ENCODE measurements around the gene EXOSC9. TPM values are rescaled to one million over a fixed set of nuclear protein-coding genes. Genes with fewer than 3 reads are reported as not detected.

Gene EXOSC9
- total RNA-seq, 1 experiment from 2014 or later: 40.4 TPM

GRCh38 chr4:121786221-121786620, 14.9 kb upstream of the EXOSC9 start:
- no peak for DNase-seq (ENCODE audit: extremely low read depth, low read depth)

- no peak for DNase-seq (ENCODE audit: extremely low read depth, low read depth)
Observed at GRCh38 chr4:121788896-121789295, 12.2 kb upstream of the EXOSC9 start.

DNA sequence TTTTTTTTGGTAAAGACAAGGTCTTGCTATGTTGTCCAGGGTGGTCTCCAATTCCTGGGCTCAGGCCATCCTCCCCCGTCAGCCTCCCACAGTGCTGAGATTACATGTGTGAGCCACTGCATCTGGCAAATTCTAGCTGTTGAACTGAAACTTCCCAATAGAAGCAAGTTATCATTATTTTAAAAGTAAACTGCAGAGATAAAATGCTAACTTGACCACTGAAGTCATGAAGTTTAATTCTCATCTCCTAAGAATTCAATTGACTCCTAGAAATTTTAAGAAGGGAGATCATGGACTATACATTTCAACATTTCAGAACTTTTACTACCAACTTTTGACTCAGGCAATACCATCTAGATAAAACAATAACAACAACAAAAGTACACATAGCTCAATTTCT, 11.7 kb upstream of the EXOSC9 start:
- no peak for DNase-seq (ENCODE audit: extremely low read depth, low read depth)

- DNase-seq (ENCODE audit: extremely low read depth, low read depth): no peak
Observed at GRCh38 chr4:121789960-121790829, 10.9 kb upstream of the EXOSC9 start.

- no peak for DNase-seq (ENCODE audit: extremely low read depth, low read depth)
Observed at GRCh38 chr4:121790976-121791375, 10.1 kb upstream of the EXOSC9 start.

GRCh38 chr4:121791481-121791880, 9.6 kb upstream of the EXOSC9 start:
- no peak for DNase-seq (ENCODE audit: extremely low read depth, low read depth)

GRCh38 chr4:121792966-121793365, 8.2 kb upstream of the EXOSC9 start:
- no peak for DNase-seq (ENCODE audit: extremely low read depth, low read depth)

DNA sequence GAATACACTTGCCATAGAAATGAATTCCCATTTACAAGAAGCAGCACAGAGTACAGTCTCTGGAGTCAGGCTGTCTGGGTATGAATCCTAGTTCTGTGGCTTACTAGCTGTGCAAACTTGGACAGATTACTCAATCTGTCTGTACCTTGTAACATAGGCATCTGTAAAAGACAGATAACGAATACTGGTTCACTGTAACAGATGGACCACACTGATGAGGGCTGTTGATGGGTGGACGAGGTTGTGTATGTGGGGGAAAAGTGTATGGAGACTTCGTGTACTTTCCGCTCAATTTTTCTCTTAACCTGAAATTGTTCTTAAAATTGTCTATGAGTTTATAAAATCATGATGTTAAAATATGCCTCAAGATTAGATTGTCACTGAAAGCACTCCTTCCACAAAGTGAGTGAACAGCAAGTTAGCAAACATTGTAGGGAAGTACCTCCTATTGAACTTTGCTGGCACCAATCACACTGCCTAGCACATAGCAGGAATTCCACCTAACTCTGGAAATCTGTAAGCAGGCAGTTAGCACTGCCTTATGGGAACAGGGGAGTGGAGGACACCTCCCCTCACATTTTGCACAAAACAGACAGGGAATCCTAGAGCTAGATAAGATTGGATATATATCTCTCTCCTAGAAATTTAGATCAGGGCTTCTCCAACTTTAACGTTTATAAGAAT, 6.5 kb upstream of the EXOSC9 start:
- no peak for DNase-seq (ENCODE audit: extremely low read depth, low read depth)

DNA sequence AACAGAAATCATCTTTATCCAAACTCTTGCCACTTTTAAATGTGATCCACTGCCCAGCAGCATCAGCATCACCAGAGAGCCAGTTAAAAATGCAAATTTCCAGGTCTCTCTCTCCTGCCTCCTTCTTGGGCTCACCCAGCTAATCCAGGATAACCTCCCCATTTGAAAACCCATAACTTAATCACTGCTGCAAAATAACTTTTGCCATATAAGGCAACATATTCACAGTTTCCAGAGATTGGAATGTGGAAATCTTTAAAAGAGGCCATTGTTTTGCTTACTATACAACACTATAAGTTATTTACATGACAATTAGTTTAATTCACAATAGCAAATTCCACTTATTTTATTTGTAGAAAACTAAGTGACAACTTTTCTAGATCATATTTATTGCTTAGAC, 4.8 kb upstream of the EXOSC9 start:
- no peak for DNase-seq (ENCODE audit: extremely low read depth, low read depth)

DNA sequence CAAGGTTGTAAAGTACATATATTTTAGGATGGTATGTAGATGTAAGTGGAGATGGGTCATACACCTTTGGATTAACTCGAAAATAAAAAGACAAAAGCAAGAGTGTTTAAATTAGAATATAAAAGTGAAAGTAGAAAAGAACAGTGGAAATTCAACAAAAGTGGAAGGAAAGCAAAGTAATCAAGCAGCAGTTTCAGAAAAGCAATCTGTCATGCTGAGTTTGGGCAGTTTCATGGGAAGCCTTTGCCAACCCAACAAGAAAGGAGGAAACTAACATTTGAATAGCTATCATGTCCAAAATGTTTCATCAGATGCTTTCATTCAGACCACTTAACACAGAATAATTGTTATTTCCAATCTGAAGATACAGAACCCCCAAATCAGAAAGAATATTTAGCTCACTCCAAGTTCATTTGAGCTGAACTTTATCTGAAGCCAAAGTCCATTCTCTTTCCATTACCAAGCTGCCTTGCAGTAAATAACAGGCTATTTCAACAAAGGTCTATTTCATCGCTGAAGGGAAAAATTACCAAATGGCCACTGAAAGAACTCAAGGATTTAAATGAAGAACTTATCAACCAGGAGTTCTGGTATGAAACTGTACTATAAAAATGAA, 1.8 kb upstream of the EXOSC9 start:
- no peak for DNase-seq (ENCODE audit: extremely low read depth, low read depth)

GRCh38 chr4:121799867-121800501, 1.1 kb upstream of the EXOSC9 start:
- DNase-seq (ENCODE audit: extremely low read depth, low read depth): no peak

- no peak for DNase-seq (ENCODE audit: extremely low read depth, low read depth)
Observed at GRCh38 chr4:121800638-121800960, 524 bp upstream of the EXOSC9 start.

GRCh38 chr4:121801715-121802075, 572 bp downstream of the EXOSC9 start:
- DNase-seq (ENCODE audit: extremely low read depth, low read depth): no peak

DNA sequence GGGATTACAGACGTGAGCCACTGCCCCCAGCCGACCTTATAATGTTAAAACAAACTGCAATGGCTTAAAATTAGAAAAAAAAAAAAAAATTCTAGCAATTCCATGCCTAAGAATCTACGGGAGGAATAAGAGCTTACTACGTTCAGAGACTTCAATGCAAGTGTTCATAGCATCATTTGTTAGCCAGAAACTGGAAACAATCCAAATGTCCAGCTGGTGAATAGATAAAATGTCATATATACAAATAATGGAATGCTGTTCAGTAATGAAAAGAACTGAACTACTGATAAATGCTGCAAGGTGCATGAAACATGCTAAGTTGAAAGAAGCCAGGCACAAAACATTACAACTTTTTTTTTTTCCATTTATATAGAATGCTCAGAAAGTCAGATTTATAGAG, 5.3 kb downstream of the EXOSC9 start:
- no peak for DNase-seq (ENCODE audit: extremely low read depth, low read depth)

DNA sequence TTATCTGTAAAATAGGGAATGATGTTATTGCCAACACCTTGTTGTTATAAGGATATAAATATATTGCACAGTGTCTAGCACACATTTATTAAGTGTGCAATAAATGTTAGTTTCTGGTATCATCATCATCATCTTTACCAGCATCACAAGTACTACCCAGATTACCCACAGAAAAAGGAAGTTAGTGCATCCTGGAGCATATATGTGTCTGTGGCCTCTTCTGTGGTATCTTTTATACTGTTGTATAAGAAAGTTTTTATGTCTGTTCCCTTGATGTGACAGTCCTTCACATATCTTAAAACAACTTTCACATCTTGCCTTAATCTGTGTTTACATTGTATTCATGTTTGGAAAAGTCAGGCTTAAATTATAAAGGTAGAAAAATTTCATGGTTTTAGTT, 10.0 kb downstream of the EXOSC9 start:
- no peak for DNase-seq (ENCODE audit: extremely low read depth, low read depth)

- no peak for DNase-seq (ENCODE audit: extremely low read depth, low read depth)
Observed at GRCh38 chr4:121814756-121815155, 13.6 kb downstream of the EXOSC9 start.

DNA sequence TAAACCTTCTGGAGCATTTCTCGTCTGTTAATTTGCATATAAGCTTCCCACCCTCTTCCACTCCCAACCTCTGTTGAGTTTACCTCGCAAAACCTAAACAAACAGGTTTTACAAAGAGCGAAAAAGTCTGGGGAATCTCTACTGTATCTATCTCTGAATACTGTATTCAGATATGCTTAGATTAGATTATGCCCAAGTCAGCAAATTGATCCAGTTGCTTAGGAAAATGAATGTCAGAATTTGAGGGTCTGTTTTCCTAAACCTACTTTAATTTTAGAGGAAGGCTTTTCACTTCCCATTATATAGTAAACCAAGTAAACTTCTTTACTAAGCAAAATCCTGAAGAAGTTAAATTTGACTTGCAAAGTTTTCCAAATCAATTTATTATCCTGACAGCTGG, 15.9 kb downstream of the EXOSC9 start:
- no peak for DNase-seq (ENCODE audit: extremely low read depth, low read depth)

GRCh38 chr4:121817701-121818100, 16.6 kb downstream of the EXOSC9 start:
- no peak for DNase-seq (ENCODE audit: extremely low read depth, low read depth)

DNA sequence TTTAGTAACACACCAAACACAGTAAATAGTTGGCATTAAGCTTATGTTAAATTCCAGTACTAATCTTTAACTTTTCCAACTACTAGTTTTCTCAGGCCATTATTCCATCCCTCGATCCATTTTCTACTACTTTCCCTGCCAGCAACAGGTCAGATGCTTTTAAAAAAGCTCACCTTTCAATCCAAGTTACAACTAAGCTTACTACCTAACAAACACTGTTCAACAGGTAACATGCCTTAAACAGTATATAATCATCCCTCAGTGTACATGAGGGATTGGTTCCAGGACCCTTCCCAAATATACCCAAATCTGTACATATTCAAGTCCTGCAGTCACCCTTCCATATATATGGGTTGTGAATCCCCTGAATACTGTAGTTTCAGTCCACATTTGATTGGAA, 17.1 kb downstream of the EXOSC9 start:
- DNase-seq (ENCODE audit: extremely low read depth, low read depth): no peak

DNA sequence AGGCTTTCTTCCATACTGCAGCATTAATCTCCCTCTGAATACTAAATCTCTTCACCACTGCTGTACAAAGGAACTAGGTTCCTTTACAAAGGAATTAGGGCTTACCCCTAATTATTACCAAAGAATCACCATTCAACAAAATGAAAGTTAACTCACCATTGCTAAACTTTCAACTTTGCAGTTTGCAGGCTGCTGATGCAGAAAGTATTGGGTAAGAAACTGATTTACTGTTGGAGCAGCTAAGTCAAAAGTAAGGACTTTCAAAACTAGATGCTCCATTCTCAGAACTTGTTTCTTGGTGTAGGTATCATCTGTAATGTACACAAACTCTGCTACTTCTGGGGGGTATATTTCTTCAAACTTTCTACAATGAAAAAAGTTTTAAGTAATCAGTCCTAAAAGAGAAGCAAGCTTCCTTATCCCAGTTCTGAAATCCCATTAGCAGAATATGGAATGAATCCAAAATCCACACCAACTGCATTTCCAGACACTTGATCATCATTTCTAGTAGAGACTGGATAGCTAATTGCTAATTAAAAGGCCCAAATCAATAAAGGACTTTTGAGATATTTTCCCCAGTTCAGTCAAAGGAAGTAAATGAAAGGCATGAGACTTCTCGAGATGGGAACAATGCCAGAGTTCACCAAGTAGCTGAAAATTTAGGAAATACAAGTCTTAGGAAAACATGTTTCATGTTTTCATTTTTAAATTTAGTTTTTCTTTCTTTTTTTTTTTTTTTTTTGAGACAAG, 18.3 kb downstream of the EXOSC9 start:
- DNase-seq (ENCODE audit: extremely low read depth, low read depth): no peak

- DNase-seq (ENCODE audit: extremely low read depth, low read depth): no peak
Observed at GRCh38 chr4:121822047-121822446, 20.9 kb downstream of the EXOSC9 start.
